HG03469 (cell line): ENCODE measurements around the gene CYP8B1.
A peak's percentile ranks its signal among the peaks of the same experiment; 100 is the strongest.
"Not testable (repeated sequence)": the region's sequence is repeated elsewhere in the genome, so short reads cannot be mapped to it uniquely, and the experiment has no call there.

ENCODE experiments used
- ATAC-seq: cut with Tn5 transposase; IDR thresholded peaks from one replicate; pipeline ENCODE4 v1.9.1; 2021; ENCODE audit warnings: mild to moderate bottlenecking, moderate library complexity, moderate number of reproducible peaks; ENCODE audit not compliant: unreplicated experiment

CYP8B1 gene

DNA sequence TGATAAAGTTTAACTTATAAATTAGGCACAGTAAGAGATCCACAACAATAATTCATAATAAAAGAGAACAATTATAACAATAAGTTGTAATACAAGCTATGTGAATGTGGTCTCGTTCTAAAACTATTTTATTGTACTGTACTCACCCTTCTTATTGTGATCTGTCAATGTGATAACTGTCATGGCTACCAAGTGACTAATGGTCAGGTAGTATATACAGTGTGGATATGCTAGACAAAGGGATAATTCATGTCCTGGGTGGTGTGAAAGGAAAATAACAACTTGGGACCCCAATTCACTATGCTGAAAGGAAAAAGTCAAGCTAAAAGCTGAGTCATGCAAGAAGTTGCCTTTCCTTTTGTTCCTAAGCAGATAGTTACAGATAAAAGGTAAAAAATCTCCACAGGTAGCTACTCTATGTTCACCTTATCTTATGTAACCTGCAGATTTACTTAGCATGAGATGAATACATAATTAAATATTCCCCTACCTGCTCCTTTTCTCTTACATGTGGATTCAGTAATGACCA is 10.7 kb upstream of the CYP8B1 start:
- no peak for ATAC-seq

DNA sequence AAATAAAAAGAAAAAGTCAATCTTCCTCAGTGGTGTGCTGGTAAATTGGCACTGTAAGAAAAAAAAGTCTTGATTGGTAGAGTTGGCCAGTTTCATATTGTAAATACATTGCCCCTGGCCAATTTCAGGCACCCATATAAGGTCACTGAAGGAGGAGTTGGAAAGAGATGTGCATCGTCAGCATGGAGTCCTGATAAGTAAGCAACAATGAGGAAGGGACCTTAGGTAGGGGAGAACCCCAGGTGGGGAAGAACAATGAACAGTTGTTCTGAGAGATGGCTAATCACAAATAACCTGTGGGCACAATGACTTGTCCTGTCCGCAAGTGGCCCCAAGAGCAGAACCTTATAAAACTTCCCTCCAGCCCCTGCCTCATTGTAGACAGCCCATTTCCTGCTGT is 8.6 kb upstream of the CYP8B1 start:
- ATAC-seq, result no peak

DNA sequence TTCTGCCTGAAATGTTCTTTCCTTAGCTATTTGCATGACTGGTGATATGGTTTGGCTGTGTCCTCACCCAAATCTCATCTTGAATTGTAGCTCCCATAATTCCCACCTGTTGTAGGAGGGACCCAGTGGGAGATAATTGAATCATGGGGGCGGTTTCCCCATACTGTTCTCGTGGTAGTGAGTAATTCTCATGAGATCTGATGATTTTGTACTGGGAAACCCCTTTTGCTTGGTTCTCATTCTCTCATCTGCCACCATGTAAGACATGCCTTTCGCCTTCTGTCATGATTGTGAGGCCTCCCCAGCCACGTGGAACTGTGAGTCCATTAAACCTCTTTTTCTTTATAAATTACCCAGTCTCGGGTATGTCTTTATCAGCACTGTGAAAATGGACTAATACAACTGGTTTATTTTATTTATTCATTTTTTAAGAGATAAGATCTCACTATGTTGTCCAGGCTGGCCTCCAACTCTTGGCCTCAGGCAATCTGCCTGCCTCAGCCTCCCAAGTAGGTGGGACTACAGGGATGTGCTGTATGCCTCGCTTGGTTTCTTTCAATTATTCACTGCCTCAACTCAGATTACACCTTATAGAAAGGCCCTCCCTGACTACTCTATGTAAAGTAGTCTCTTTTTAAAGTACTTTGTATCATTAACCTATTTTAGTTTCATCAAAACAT is 7.7 kb upstream of the CYP8B1 start:
- ATAC-seq, result not testable (repeated sequence)

DNA sequence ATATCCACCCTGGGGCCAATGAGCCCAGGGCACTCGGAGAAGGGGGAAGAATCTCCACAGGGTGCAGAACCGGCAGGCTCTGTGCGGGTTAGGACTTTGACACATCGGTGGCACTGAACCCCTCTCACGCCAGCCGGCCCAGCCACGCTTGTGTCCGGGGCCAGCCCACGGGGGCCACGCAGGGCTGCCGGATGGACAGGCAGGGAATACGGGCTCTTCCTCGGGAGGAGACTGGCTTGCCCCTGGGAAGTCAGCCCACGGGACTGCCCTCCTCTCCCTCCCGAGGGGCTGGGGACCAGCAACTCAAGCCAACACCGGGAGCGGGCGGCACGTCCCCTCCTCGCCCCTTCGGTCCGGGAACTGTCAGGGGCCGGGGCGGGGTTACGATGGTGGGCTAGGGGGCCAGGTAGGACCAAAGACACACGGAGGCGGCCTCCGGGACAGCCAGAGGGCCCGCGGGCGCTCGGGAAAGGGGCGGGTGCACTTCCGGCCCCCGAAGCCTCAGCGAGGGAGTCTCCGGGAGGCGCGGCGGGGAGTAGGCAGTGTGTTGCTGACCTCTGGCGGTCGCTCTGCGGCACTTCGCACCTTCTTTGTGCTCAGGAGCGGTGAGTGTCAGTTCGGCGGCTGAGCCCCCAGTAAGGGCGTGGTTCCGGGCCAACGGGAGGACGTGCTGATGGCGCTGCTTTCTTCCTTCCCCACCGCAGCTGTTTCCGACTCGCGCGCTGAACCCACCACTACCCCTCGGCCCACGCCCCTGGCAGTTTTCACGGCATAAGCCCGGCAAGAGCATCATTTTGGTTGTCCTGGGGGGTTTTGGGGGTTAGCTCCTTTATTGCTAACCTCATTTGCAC is 5.1 kb upstream of the CYP8B1 start:
- ATAC-seq, result peak; percentile 96

DNA sequence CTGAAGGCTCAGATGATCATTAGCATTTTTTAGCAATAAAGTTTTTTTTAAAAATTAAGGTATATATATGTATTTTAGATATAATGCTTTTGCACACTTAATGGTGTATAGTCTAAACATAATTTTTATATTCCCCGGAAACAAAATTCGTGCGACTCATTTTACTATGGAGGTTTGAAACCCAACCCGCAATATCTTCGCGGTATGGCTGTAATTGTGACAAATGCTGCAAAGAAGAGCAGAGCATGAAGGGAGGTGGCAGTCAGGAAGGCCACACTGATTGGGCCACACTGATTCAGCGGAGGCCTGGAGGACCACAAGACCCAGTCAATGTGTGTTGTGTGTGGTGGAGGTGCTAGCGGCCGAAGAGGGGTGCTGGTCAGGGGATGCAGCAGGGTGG is 4.5 kb upstream of the CYP8B1 start:
- no peak for ATAC-seq

DNA sequence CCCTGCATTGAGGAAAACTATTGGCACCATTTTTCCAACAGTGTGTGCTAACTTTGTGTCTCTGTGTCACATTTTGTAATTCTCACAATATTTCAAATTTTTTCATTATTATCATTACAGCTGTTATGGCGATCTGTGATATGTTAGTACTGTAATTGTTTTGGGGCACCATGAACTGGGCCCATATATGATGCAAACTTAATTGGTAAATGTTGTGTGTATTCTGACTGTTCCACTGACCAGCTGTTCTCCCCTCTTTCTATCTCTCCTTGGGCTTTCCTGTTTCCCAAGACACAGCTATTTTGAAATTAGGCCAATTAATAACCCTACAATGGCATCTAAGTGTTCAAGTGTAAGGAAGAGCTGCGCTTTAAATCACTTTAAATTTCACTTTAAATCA is 2.2 kb upstream of the CYP8B1 start:
- no peak for ATAC-seq

DNA sequence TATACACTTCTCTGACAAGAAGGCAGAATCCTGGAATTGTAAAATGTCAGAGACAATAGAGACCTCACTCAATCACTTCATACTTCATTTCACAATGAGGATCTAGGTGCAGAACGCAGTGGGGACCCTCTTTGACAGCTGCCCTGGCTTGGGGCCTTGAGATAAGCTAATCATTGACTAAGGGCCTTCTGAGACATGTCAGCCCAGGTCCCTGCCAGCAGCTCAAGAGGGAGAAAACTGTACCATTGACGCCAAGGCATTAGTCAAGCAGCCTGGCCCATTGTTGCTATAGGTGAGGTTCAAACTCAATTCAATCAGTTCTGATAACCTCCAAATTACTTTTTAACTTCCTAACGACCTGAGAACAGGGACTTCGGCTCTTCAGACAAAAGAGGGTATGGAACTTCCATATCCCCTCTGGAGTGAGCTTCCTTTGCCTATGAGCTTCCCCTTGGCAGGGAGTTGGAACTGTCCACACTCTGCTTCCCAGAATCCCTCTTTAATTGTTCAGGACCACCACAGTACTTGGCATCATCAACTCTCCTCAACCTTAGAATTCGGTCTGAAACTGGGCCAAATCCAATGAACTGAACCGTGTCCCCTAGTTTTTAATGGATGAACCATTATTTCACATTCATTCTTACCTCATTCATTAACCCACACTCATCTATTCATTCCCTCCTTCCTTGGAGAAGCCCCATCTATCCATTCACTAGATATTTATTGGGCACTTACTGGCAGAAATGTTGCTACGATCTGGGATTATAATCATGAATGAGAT is 1.5 kb upstream of the CYP8B1 start:
- ATAC-seq, result no peak

DNA sequence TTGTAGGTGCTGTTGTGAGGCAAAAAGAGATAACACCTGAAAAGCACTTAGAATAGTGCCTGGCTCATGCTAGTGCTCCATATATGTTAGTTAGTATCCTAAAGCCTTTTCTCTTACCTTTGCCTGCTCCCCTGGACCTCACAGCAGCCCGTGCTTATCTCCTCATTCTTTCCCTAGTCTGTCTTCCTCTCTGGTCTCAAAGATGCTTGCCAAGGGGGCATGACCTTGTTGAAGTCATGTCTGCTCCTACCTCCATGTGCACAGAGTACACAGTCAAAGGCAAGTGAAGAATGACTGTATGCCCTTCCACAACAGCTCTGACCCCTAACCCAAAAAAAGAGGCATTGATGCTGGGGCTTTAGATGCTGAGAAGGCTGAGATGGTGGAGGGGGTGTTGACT is 722 bp upstream of the CYP8B1 start:
- no peak for ATAC-seq

DNA sequence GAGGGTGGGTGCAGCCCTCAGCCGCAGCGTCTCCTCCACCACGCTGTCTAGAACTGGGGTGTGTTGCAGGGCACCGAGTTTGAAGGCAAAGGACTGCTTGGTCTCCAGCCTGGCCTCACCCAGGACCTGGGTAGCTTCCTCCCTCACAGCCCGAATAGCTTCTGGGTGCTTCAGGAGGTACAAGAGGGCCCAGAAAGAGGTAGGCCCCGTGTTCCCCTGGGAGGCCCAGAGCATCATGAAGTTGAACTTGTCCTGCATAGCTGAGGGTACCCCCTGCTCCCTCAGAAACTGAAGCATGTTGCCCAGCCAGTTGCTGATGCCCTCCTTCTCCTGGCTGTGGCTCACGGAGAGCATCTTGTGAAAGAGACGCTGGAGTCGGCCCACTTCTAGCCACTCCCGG is 930 bp downstream of the CYP8B1 start:
- ATAC-seq, result no peak

DNA sequence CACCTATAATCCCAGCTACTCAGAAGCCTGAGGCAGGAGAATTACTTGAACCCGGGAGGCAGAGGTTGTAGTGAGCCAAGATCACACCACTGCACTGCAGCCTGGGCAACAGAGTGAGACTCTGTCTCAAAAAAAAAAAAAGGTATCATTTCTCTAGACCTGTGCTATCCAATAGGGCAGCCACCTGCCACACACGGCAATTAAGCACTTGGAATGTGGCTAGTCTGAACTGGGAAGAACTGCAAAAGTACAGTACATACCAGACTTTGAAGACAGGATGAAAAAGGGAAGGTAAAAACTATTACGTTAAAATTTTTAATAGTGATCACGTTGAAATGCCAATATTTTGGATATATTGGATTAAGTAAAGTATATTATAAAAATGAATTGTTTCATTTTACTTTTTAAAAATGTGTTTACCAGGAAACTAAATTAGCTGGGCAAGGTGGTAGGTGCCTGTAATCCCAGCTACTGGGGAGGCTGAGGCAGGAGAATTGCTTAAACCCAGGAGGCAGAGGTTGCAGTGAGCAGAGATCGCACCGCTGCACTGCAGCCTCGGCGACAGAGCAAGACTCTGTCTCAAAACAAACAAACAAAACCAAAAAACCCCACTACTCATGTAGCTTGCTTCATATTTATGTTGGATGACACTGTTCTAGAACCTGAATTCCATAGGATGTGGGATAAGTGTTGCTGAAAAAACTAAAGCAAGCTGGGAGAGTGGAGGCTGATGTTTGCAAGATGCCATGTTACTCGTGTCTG is 2.3 kb downstream of the CYP8B1 start:
- no peak for ATAC-seq

DNA sequence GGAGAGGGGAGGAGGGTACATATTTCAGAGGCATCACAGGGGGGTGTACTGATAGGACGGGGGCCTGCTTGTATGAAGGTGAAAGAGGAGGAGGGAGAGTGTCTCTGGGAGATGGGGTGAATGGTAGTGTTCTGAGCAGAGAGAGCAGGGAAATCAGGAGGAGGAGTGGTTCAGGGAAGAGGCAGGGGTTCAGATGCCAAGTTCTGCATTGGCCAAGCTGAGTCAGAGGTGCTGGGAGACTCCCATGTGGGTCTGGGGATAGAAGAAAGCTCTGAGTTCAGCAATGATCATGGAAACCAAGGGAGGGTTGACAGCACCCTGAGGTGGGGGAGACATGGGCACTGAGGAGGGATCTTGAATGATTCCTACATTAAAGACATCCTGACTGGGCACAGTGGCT is 3.0 kb downstream of the CYP8B1 start:
- no peak for ATAC-seq

DNA sequence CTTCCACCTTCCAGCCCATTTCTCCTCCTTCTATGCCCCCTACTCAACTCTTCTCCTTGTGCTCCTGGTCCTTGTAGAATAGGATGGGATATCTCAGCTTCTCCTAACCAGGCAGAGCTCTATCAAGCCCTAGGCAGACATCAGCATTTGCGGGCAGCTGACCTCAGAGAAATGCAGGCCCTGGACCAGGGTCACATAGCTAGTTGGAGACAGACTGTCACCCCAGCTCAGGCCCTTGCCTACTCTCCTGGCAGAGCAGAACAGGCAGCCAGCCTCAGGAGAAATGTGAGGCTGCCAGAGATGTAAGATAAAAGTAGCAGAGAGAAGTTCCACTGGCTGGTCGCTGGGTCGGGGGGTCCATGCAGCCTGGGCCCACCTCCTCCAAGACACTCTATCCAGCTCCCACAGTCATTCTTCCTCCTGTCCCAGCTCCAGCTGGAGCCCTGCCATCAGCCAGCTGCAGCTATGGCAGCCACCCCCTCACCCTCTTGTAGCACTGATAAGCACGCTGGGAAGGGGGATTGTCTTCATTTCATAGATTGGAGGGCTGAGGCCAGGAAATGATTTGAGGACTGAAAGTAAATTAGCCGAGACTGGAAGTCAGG is 4.0 kb downstream of the CYP8B1 start:
- no peak for ATAC-seq

DNA sequence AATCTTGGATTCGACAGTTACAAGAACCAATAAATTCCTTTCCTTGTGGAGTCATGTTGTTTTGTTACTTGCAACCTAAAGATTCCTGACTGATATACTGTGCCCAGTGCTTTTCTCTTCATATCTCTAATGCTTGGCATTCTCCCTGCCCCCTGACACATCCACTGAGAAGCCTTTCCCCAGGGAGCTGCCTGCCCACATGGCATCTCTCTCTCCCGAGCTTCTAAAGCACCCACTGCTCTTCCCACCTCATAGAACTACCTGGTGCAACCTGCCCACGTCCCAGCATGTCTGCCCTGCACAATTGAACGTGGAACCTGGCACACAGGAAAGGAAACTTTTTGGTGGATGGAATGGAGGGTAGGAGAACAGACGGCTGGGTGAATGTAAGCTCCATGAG is 6.8 kb downstream of the CYP8B1 start:
- ATAC-seq, result no peak

DNA sequence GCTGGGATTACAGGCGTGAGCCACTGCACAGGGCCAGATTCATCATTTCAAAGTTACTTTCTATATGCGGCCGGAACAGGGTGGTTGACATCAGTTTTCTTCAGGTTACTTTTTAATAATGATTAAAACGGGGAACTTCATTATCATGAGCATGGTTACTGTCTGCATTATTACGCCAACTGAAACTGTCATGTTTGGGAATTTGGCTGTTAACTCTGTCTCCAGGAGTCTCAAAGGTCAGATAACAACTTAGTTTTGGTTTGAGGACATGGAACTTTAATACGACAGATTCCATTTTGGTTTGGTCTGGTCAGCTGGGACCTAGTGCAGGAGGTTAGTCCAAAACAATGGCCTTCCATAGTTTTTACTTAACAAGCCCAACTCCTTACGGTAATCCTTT is 8.5 kb downstream of the CYP8B1 start:
- ATAC-seq, result no peak

DNA sequence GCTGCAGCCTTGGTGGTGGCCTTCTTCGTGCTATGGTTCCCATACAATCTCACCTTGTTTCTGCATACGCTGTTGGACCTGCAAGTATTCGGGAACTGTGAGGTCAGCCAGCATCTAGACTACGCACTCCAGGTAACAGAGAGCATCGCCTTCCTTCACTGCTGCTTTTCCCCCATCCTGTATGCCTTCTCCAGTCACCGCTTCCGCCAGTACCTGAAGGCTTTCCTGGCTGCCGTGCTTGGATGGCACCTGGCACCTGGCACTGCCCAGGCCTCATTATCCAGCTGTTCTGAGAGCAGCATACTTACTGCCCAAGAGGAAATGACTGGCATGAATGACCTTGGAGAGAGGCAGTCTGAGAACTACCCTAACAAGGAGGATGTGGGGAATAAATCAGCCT is 10.4 kb downstream of the CYP8B1 start:
- ATAC-seq, result no peak

DNA sequence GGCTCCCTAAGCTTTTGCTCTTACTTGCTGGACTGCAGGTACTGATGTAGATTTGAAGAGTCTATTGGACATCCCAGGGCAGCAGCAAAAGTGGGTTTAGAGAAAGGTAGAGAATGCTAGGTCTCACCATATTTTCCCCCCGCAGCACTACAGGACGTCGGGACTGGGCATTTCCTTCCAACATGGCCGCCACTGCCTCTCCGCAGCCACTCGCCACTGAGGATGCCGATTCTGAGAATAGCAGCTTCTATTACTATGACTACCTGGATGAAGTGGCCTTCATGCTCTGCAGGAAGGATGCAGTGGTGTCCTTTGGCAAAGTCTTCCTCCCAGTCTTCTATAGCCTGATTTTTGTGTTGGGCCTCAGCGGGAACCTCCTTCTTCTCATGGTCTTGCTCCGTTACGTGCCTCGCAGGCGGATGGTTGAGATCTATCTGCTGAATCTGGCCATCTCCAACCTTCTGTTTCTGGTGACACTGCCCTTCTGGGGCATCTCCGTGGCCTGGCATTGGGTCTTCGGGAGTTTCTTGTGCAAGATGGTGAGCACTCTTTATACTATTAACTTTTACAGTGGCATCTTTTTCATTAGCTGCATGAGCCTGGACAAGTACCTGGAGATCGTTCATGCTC is 11.2 kb downstream of the CYP8B1 start:
- no peak for ATAC-seq

DNA sequence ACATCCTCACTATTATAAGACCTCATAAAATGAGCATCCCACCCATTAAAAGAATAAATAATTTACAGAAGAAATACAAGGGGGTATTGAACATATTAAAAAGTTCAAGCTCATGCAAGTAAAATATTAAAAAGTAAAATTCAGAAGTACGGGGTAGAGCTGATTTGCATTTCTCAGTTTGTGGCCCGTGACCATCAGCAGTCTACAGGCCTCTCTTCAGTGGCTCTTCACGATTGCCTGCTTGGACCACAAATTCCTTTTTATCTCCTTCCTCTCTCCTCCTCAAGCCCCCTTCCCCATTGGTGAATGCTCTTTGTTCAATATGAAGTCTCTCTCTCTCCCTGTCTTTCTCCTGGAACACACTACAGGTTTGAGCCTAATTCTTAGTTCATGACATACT is 19.1 kb downstream of the CYP8B1 start:
- ATAC-seq, result no peak

DNA sequence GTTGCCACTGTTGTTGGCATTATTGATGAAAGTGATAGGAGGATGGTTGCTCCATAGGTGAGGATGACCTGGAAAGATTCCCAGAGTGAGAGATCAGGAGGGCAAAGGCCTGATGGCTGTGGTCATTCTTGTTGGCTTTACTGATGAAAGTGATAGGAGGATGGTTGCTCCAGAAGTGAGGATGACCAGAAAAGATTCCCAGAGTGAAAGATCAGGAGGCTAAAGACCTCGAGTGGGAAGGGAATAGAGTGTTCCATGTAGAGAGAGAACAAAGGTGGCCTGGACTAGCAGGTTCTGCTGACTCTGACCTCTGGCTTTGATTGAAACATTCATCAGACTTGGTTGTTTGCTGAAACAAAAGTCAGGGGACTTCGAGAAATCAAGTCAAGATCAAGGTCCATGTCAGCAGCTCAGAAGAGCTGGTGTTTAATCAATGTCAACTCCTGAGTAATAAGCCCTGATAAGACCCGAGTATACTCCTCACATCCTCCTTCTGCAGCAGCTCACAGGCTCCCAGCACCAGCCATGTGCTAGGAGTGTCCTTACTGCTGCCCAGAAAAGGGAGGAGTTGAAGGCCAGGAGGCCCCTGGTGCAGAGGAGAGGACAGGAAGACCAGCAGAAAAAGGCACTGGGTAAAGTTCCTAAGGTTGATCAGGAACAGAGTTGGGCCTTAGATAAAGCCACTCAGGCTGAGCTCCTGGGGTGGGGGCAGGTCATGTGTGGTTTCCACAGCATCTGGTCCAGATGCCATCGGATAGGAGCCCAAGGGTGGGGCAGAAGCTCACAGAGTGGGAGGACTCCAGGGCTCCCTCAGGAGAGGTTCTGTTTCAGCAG is 19.9 kb downstream of the CYP8B1 start:
- no peak for ATAC-seq

DNA sequence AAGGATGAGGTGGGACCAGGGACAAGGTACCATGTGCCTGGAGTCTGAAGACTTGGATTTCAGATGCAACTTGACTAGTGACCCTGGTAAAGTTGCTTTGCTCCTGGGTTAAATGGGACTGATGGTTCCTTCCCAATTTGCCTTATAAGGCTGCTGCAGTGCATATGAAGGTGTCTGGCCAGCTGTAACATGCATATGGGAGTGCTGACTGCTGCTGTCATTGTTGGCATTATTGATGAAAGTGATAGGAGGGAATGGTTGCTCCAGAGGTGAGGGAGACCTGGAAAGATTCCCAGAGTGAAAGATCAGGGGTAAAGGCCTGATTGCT is 20.5 kb downstream of the CYP8B1 start:
- ATAC-seq, result no peak
